Mesenchymal stem cell (in vitro differentiated cells and primary cell): ENCODE data around the gene ERBB4.
"Not testable (repeated sequence)": the region's sequence is repeated elsewhere in the genome, so short reads cannot be mapped to it uniquely, and the experiment has no call there.

Experiments used
- DNase-seq: peaks from one replicate; pipeline ENCODE4 v3.0.0-alpha.2; 2013
- H2AFZ ChIP-seq: one replicate; pipeline ENCODE4 v1.6.1; 2013; ENCODE audit warnings: low read depth, mild to moderate bottlenecking, control low read depth, inconsistent platforms, low read length, moderate library complexity
- H2AK5ac ChIP-seq: 2 replicates; pipeline ENCODE4 v1.6.1; 2013; ENCODE audit warnings: low read length, moderate library complexity, mild to moderate bottlenecking, inconsistent platforms; ENCODE audit not compliant: severe bottlenecking
- H2BK120ac ChIP-seq: one replicate; pipeline ENCODE4 v1.6.1; 2013; ENCODE audit warnings: low read depth, mild to moderate bottlenecking, inconsistent platforms, low read length, moderate library complexity
- H2BK12ac ChIP-seq, 2 experiments: one replicate each; pipeline ENCODE4 v1.6.1; 2013; ENCODE audit warnings: inconsistent platforms in 2 of 2, low read length in 2 of 2, mild to moderate bottlenecking in 2 of 2, moderate library complexity in 2 of 2, control low read depth in 1 of 2
- H2BK15ac ChIP-seq: one replicate; pipeline ENCODE4 v1.6.1; 2013; ENCODE audit warnings: mild to moderate bottlenecking, low read depth, inconsistent platforms; ENCODE audit not compliant: poor library complexity, severe bottlenecking
- H2BK5ac ChIP-seq: 2 replicates; pipeline ENCODE4 v1.6.1; 2013; ENCODE audit warnings: low read depth, mild to moderate bottlenecking, low read length, control low read depth, inconsistent platforms; ENCODE audit not compliant: poor library complexity, severe bottlenecking
- H3K14ac ChIP-seq, 2 experiments: one replicate each; pipeline ENCODE4 v1.6.1; 2013; ENCODE audit warnings: inconsistent platforms in 2 of 2, low read length in 2 of 2, control low read depth in 1 of 2, mild to moderate bottlenecking in 1 of 2, moderate library complexity in 1 of 2
- H3K18ac ChIP-seq, 2 experiments: one replicate each; pipeline ENCODE4 v1.6.1; 2013; ENCODE audit warnings: inconsistent platforms in 2 of 2, low read length in 2 of 2, control low read depth in 1 of 2, low read depth in 1 of 2, mild to moderate bottlenecking in 1 of 2
- H3K23ac ChIP-seq, 2 experiments: one replicate each; pipeline ENCODE4 v1.6.1; 2013; ENCODE audit warnings: inconsistent platforms in 2 of 2, low read length in 2 of 2, mild to moderate bottlenecking in 2 of 2, moderate library complexity in 2 of 2, control low read depth in 1 of 2
- H3K27ac ChIP-seq: 2 replicates; pipeline ENCODE4 v1.5.1; 2013; ENCODE audit warnings: mild to moderate bottlenecking, moderate library complexity, low read length, control low read depth, inconsistent platforms; ENCODE audit not compliant: poor library complexity, severe bottlenecking
- H3K27me3 ChIP-seq, 2 experiments: 2 replicates each; pipeline versions ENCODE4 v1.6.1 to v1.7.0; 2013; ENCODE audit warnings: low read length in 2 of 2, mild to moderate bottlenecking in 2 of 2, moderate library complexity in 2 of 2, control low read depth in 1 of 2, inconsistent platforms in 1 of 2; ENCODE audit not compliant: control insufficient read depth in 1 of 2, insufficient read depth in 1 of 2
- H3K36me3 ChIP-seq, 2 experiments: 2 replicates each; pipeline versions ENCODE4 v1.6.1 to v1.7.0; 2013; ENCODE audit warnings: low read length in 2 of 2, control low read depth in 1 of 2, inconsistent platforms in 1 of 2, low read depth in 1 of 2, mild to moderate bottlenecking in 1 of 2; ENCODE audit not compliant: insufficient read depth in 2 of 2, control insufficient read depth in 1 of 2
- H3K4ac ChIP-seq, 2 experiments: one replicate each; pipeline ENCODE4 v1.6.1; 2013; ENCODE audit warnings: inconsistent platforms in 2 of 2, low read length in 2 of 2, mild to moderate bottlenecking in 2 of 2, moderate library complexity in 2 of 2, control low read depth in 1 of 2, low read depth in 1 of 2
- H3K4me1 ChIP-seq: 2 replicates; pipeline ENCODE4 v1.6.1; 2013; ENCODE audit warnings: low read depth, low read length, control low read depth; ENCODE audit not compliant: control insufficient read depth, insufficient read depth
- H3K4me2 ChIP-seq: 2 replicates; pipeline ENCODE4 v1.6.1; 2013; ENCODE audit warnings: low read length, mild to moderate bottlenecking, inconsistent platforms; ENCODE audit not compliant: poor library complexity, severe bottlenecking
- H3K4me3 ChIP-seq, 2 experiments: 2 replicates each; pipeline versions ENCODE4 v1.5.1 to v1.7.0; 2013; ENCODE audit warnings: low read length in 2 of 2, mild to moderate bottlenecking in 2 of 2, control low read depth in 1 of 2, low read depth in 1 of 2; ENCODE audit not compliant: insufficient read depth in 1 of 2
- H3K79me1 ChIP-seq: replicated peaks from 2 replicates; pipeline ENCODE4 v1.6.1; 2013; ENCODE audit warnings: mild to moderate bottlenecking, control low read depth, low read length, inconsistent platforms; ENCODE audit not compliant: poor library complexity, severe bottlenecking
- H3K9ac ChIP-seq: 2 replicates; pipeline ENCODE4 v1.7.0; 2013; ENCODE audit warnings: mild to moderate bottlenecking, low read length, moderate library complexity
- H3K9me3 ChIP-seq: 2 replicates; pipeline ENCODE4 v1.7.0; 2013; ENCODE audit warnings: mild to moderate bottlenecking, low read length; ENCODE audit not compliant: control insufficient read depth
- H4K8ac ChIP-seq: one replicate; pipeline ENCODE4 v1.6.1; 2013; ENCODE audit warnings: inconsistent platforms, mild to moderate bottlenecking, low read length, moderate library complexity
- H4K91ac ChIP-seq: one replicate; pipeline ENCODE4 v1.6.1; 2013; ENCODE audit warnings: mild to moderate bottlenecking, low read length, inconsistent platforms
- WGBS: methylation state at CpG from one replicate; pipeline ENCODE4 v1.1.7; 2013; ENCODE audit warnings: mixed read lengths; 5-methylcytosine and 5-hydroxymethylcytosine counted together

The ERBB4 gene

DNA sequence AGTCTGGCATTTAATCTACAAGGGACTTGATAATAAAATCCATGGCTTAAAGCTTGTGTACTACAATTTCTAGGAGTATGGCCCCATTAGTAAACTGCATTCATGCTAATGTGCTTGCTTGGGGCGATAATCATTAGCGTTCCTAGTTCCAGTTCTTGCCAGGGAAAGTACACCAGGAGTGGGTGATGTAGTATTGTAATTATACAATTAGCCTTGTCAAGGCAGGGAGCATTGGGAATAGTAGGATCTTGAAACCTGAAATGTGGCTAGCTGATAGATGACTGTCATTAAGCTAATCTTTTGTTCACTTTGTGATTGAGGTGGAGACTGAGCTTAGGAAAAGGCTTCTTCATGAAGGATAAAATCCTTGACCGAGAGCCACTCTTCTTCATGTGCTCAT lies 993.0 kb downstream of the ERBB4 start:
- H4K91ac ChIP-seq = no peak overlapping the region
- no peak overlapping the region for H2AFZ ChIP-seq
- no peak overlapping the region for H4K8ac ChIP-seq
- no peak overlapping the region for H3K4me2 ChIP-seq
- H3K4me1 ChIP-seq = no peaks in the 10 kb centered on the region
- no peak overlapping the region for H3K23ac ChIP-seq
- no peak overlapping the region for H2BK12ac ChIP-seq
- 94% methylated on average over 3 of the region's 3 CpGs for WGBS
- H3K27ac ChIP-seq = no peak overlapping the region
- no peak overlapping the region for H2BK15ac ChIP-seq
- no peak overlapping the region for H2BK120ac ChIP-seq
- DNase-seq = no peak
- no peak overlapping the region for H2AK5ac ChIP-seq
- no peak overlapping the region for H3K9ac ChIP-seq
- H2BK5ac ChIP-seq = no peak overlapping the region
- no peaks in the 10 kb centered on the region for H3K27me3 ChIP-seq
- H3K36me3 ChIP-seq = no peaks in the 10 kb centered on the region
- no peak overlapping the region for H3K4me3 ChIP-seq
- H3K4ac ChIP-seq = no peak overlapping the region
- no peak overlapping the region for H3K14ac ChIP-seq
- peaks cover 3% of the 10 kb centered on the region for H3K9me3 ChIP-seq
- H3K79me1 ChIP-seq = no peaks in the 10 kb centered on the region
- H3K18ac ChIP-seq = no peak overlapping the region

DNA sequence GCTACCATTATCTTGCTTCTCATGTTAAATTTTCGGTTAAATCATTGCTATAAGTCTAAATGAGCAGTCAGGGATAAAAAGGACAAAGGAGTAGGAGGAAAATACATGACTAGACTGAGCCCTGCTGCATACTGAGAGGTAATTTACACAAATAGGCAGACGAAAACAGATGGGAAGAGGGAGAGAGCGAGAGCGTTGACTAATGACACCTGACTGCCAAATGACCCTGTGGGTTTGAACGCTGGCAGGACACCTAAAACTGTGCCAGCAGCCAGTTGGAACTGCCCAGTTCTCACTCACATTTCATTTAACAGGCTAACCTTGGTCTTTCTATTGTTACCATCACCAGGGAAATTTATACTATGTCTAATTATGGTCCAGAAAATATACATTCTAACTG lies 1004.0 kb downstream of the ERBB4 start:
- Histone ChIP-seq H2AFZ (no peak overlapping the region), H4K91ac (no peak overlapping the region), H2BK120ac (no peak overlapping the region), H2AK5ac (no peak overlapping the region), H3K23ac (no peak overlapping the region), H3K4me2 (no peak overlapping the region), H3K27me3 (no peaks in the 10 kb centered on the region), H3K14ac (no peak overlapping the region), H3K18ac (no peak overlapping the region), H3K36me3 (no peaks in the 10 kb centered on the region), H4K8ac (no peak overlapping the region), H3K79me1 (no peaks in the 10 kb centered on the region), H3K27ac (no peak overlapping the region), H2BK15ac (no peak overlapping the region), H3K4me3 (no peak overlapping the region), H3K9ac (no peak overlapping the region), H3K4ac (no peak overlapping the region), H3K9me3 (peaks cover 8% of the 10 kb centered on the region), H2BK12ac (no peak overlapping the region), H2BK5ac (no peak overlapping the region), H3K4me1 (no peaks in the 10 kb centered on the region)
- no peak for DNase-seq
- 70% methylated on average over 4 of the region's 5 CpGs for WGBS

DNA sequence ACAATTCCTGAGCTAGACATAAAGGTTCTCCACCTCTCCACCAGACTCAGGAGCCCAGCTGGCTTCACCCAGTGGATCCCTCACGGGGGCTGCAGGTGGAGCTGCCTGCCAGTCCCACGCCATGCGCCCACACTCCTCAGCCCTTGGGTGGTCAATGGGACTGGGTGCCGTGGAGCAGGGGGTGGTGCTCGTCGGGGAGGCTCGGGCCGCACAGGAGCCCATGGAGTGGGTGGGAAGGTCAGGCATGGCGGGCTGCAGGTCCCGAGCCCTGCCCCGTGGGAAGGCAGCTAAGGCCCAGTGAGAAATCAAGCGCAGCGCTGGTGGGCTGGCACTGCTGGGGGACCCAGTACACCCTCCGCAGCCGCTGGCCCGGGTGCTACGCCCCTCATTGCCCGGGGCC lies 1014.4 kb downstream of the ERBB4 start:
- H4K8ac ChIP-seq, H2BK12ac ChIP-seq, H3K4me2 ChIP-seq, H3K27me3 ChIP-seq, H2AK5ac ChIP-seq, H3K23ac ChIP-seq, H3K4ac ChIP-seq, H3K4me3 ChIP-seq, H3K14ac ChIP-seq, H3K4me1 ChIP-seq, H2BK120ac ChIP-seq, H3K9me3 ChIP-seq, H3K79me1 ChIP-seq, H3K18ac ChIP-seq, DNase-seq, H3K27ac ChIP-seq, H4K91ac ChIP-seq, H3K9ac ChIP-seq, H3K36me3 ChIP-seq, H2BK5ac ChIP-seq, H2BK15ac ChIP-seq, H2AFZ ChIP-seq: not testable (repeated sequence)
- 96% methylated on average over 10 of the region's 18 CpGs for WGBS

DNA sequence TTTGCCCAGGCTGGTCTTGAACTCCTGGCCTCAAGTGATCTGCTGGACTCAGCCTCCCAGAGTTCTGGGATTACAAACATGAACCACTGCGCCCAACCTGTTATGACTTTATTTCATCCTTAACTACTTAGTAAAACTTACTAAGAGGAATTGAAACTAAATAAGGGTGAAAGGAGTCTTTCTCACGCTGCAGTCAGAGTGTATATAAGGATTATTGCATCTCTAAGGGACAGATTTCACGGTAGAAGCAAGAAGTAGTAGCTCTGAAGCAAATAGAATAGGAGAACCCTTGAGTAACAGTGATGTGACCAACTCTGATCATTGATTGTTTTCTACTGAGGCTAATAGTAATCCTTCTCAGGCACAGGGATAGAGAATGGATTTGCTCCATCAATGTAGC lies 1022.1 kb downstream of the ERBB4 start:
- H2BK12ac ChIP-seq = no peak overlapping the region
- H3K18ac ChIP-seq = no peak overlapping the region
- no peak overlapping the region for H3K9ac ChIP-seq
- no peak overlapping the region for H3K4me3 ChIP-seq
- H3K79me1 ChIP-seq = no peaks in the 10 kb centered on the region
- H3K14ac ChIP-seq = no peak overlapping the region
- no peak overlapping the region for H3K4ac ChIP-seq
- no peaks in the 10 kb centered on the region for H3K27me3 ChIP-seq
- 82% methylated on average over 2 of the region's 3 CpGs for WGBS
- DNase-seq = no peak
- H3K36me3 ChIP-seq = no peaks in the 10 kb centered on the region
- H3K27ac ChIP-seq = no peak overlapping the region
- H2AFZ ChIP-seq = no peak overlapping the region
- no peak overlapping the region for H3K23ac ChIP-seq
- no peak overlapping the region for H2BK5ac ChIP-seq
- no peak overlapping the region for H2AK5ac ChIP-seq
- no peaks in the 10 kb centered on the region for H3K4me1 ChIP-seq
- H4K91ac ChIP-seq = no peak overlapping the region
- H2BK120ac ChIP-seq = no peak overlapping the region
- no peak overlapping the region for H2BK15ac ChIP-seq
- H3K4me2 ChIP-seq = no peak overlapping the region
- no peaks in the 10 kb centered on the region for H3K9me3 ChIP-seq
- H4K8ac ChIP-seq = no peak overlapping the region
